ENCODE measurements around the gene LENG8. TPM values are rescaled to one million over a fixed set of nuclear protein-coding genes. Genes with fewer than 3 reads are reported as not detected.
"Not testable (repeated sequence)": the region's sequence is repeated elsewhere in the genome, so short reads cannot be mapped to it uniquely, and the experiment has no call there.

Gene LENG8
- total RNA-seq, 1 donor from 2014 or later, result 36.6 TPM

DNA sequence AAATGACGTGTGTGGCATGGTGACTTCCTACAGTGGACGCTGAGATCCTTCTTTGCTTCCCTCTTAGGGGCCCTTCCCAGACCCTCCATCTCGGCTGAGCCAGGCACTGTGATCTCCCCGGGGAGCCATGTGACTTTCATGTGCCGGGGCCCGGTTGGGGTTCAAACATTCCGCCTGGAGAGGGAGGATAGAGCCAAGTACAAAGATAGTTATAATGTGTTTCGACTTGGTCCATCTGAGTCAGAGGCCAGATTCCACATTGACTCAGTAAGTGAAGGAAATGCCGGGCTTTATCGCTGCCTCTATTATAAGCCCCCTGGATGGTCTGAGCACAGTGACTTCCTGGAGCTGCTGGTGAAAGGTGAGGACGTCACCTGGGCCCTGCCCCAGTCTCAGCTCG is 58.8 kb downstream of the LENG8 start:
- H3K27me3 Mint-ChIP-seq (ENCODE audit: insufficient read depth, low read depth), result peaks cover 2% of the 10 kb centered on the region
- Histone ChIP-seq H3K27ac (no peak overlapping the region), H2AFZ (replicated peaks) (no peak overlapping the region), H3K4me1 (no peaks in the 10 kb centered on the region), H3F3A (ENCODE audit: low read depth) (no peaks in the 10 kb centered on the region), H3K36me3 (no peaks in the 10 kb centered on the region), H3K4me2 (no peak overlapping the region), H3K9me3 (ENCODE audit: low read depth) (no peaks in the 10 kb centered on the region), H3K79me2 (ENCODE audit: low read depth) (no peaks in the 10 kb centered on the region), H3K9ac (no peak overlapping the region), H3K4me3 (no peak overlapping the region), H3K27me3 (no peaks in the 10 kb centered on the region), H4K20me1 (ENCODE audit: low read depth) (no peaks in the 10 kb centered on the region)
- TF ChIP-seq CTCF (IDR thresholded peaks at IDR 0.05) (no peak), EZH2phosphoT487 (IDR thresholded peaks at IDR 0.05) (no peak), EZH2 (IDR thresholded peaks at IDR 0.05) (no peak)
- no peak overlapping the region for H3K27ac Mint-ChIP-seq
- no peak overlapping the region for H3K4me3 Mint-ChIP-seq
- peaks cover 6% of the 10 kb centered on the region for H3K9me3 Mint-ChIP-seq
- DNase-seq (ENCODE audit: low spot score), result no peak
- H3K4me1 Mint-ChIP-seq, result no peaks in the 10 kb centered on the region
- H3K36me3 Mint-ChIP-seq, result no peaks in the 10 kb centered on the region

GRCh38 chr19:54508487-54508886 is 59.5 kb downstream of the LENG8 start:
- not testable (repeated sequence) for H3K36me3 Mint-ChIP-seq; H3K4me3 ChIP-seq; H3K9me3 Mint-ChIP-seq; H3K27ac Mint-ChIP-seq; DNase-seq (ENCODE audit: low spot score); H3K27ac ChIP-seq; H3K27me3 ChIP-seq; H3K4me3 Mint-ChIP-seq; H3K4me1 ChIP-seq; H3K9ac ChIP-seq; H3K36me3 ChIP-seq; H3K27me3 Mint-ChIP-seq (ENCODE audit: insufficient read depth, low read depth); H3K79me2 ChIP-seq (ENCODE audit: low read depth); H3K4me2 ChIP-seq; H3K9me3 ChIP-seq (ENCODE audit: low read depth); H3F3A ChIP-seq (ENCODE audit: low read depth); H3K4me1 Mint-ChIP-seq; H2AFZ ChIP-seq (replicated peaks); H4K20me1 ChIP-seq (ENCODE audit: low read depth)

GRCh38 chr19:54509200-54509940 is 60.4 kb downstream of the LENG8 start:
- not testable (repeated sequence) for H3K27ac Mint-ChIP-seq; H2AFZ ChIP-seq (replicated peaks); H3K9me3 ChIP-seq (ENCODE audit: low read depth); H3K4me1 ChIP-seq; H3K4me3 Mint-ChIP-seq; H3K36me3 Mint-ChIP-seq; H3K9ac ChIP-seq; H3K79me2 ChIP-seq (ENCODE audit: low read depth); H3K4me1 Mint-ChIP-seq; H3K4me2 ChIP-seq; H4K20me1 ChIP-seq (ENCODE audit: low read depth); H3K4me3 ChIP-seq; H3F3A ChIP-seq (ENCODE audit: low read depth); H3K27me3 ChIP-seq; H3K9me3 Mint-ChIP-seq; H3K27me3 Mint-ChIP-seq (ENCODE audit: insufficient read depth, low read depth); H3K27ac ChIP-seq; DNase-seq (ENCODE audit: low spot score); H3K36me3 ChIP-seq

Small RNA genes within 50 kb of the gene (small RNA-seq; reads per million reads assigned to genes)
- gene AC245884.3, result not detected

Other genes starting within 250 kb of the LENG8 start
- gene RPS9, start 248.3 kb upstream of the LENG8 start, total RNA-seq (ENCODE audit: low replicate concordance), result 1,773 and 2,732 TPM in 2 replicates
- gene LILRB3, start 226.2 kb upstream of the LENG8 start, total RNA-seq (ENCODE audit: low replicate concordance), result not detected in 2 replicates
- not detected in 2 replicates for gene LILRA6, start 206.4 kb upstream of the LENG8 start, total RNA-seq (ENCODE audit: low replicate concordance)
- not detected in 2 replicates for gene LILRB5, start 191.9 kb upstream of the LENG8 start, total RNA-seq (ENCODE audit: low replicate concordance)
- not detected in 2 replicates for gene LILRB2, start 168.1 kb upstream of the LENG8 start, total RNA-seq (ENCODE audit: low replicate concordance)
- gene LILRA5, start 136.0 kb upstream of the LENG8 start, total RNA-seq (ENCODE audit: low replicate concordance), result not detected in 2 replicates
- not detected in 2 replicates for gene LILRA4, start 110.0 kb upstream of the LENG8 start, total RNA-seq (ENCODE audit: low replicate concordance)
- gene LAIR1, start 84.3 kb upstream of the LENG8 start, total RNA-seq (ENCODE audit: low replicate concordance), result not detected in 2 replicates
- 34.2 and 128 TPM in 2 replicates for gene TTYH1, start 33.7 kb upstream of the LENG8 start, total RNA-seq (ENCODE audit: low replicate concordance)
- gene LENG9, start 14.6 kb downstream of the LENG8 start, total RNA-seq (ENCODE audit: low replicate concordance), result 0.79 and 4.0 TPM in 2 replicates
- gene CDC42EP5, start 24.1 kb downstream of the LENG8 start, total RNA-seq (ENCODE audit: low replicate concordance), result 1.1 TPM in 1 of 2 replicates, not detected in the other
- not detected in 2 replicates for gene LAIR2, start 53.6 kb downstream of the LENG8 start, total RNA-seq (ENCODE audit: low replicate concordance)
- not detected in 2 replicates for gene LILRA2, start 124.6 kb downstream of the LENG8 start, total RNA-seq (ENCODE audit: low replicate concordance)
- not detected in 2 replicates for gene LILRA1, start 144.4 kb downstream of the LENG8 start, total RNA-seq (ENCODE audit: low replicate concordance)
- gene LILRB1, start 181.3 kb downstream of the LENG8 start, total RNA-seq (ENCODE audit: low replicate concordance), result not detected in 2 replicates
- gene LILRB4, start 213.8 kb downstream of the LENG8 start, total RNA-seq (ENCODE audit: low replicate concordance), result not detected in 2 replicates